ENCODE data around the gene SLAMF9.
"Not testable (repeated sequence)": the region's sequence is repeated elsewhere in the genome, so short reads cannot be mapped to it uniquely, and the experiment has no call there.

Gene SLAMF9

GRCh38 chr1:159920202-159920601 is 33.8 kb downstream of the SLAMF9 start:
- no peak for DNase-seq

GRCh38 chr1:159919236-159919865 is 34.7 kb downstream of the SLAMF9 start:
- DNase-seq: no peak

- no peak for DNase-seq
Observed at GRCh38 chr1:159918352-159919200, 35.5 kb downstream of the SLAMF9 start.

GRCh38 chr1:159917533-159918351 is 36.3 kb downstream of the SLAMF9 start:
- DNase-seq: no peak

- no peak for DNase-seq
Observed at GRCh38 chr1:159916242-159917051, 37.6 kb downstream of the SLAMF9 start.

- DNase-seq: no peak
Observed at GRCh38 chr1:159915571-159916241, 38.3 kb downstream of the SLAMF9 start.

- no peak for DNase-seq
Observed at GRCh38 chr1:159914252-159915018, 39.6 kb downstream of the SLAMF9 start.

- no peak for DNase-seq
Observed at GRCh38 chr1:159913451-159914192, 40.4 kb downstream of the SLAMF9 start.

GRCh38 chr1:159911326-159912070 is 42.5 kb downstream of the SLAMF9 start:
- DNase-seq: no peak

GRCh38 chr1:159908031-159908940 is 45.8 kb downstream of the SLAMF9 start:
- DNase-seq: no peak

- no peak for DNase-seq
Observed at GRCh38 chr1:159906960-159907359, 47.1 kb downstream of the SLAMF9 start.

GRCh38 chr1:159904036-159904435 is 50.0 kb downstream of the SLAMF9 start:
- not testable (repeated sequence) for DNase-seq

- no peak for DNase-seq
Observed at GRCh38 chr1:159902541-159902940, 51.5 kb downstream of the SLAMF9 start.

All from SHP77 (cell line).